GM12875 (cell line): ENCODE results near the gene NAPSA.
A peak's percentile ranks its signal among the peaks of the same experiment; 100 is the strongest.

Source experiments
- H3K4me3 ChIP-seq: one replicate; pipeline ENCODE4 v1.5.1; 2011; ENCODE audit warnings: low read depth, low read length, control low read depth
- TF ChIP-seq, protein P1 (sequence below): IDR thresholded peaks from 2 replicates; pipeline ENCODE4 v1.5.1; 2011; ENCODE audit warnings: low read depth, mild to moderate bottlenecking, control low read depth, inconsistent platforms, low read length, moderate library complexity, borderline replicate concordance; ENCODE audit not compliant: insufficient read depth

The NAPSA gene

DNA sequence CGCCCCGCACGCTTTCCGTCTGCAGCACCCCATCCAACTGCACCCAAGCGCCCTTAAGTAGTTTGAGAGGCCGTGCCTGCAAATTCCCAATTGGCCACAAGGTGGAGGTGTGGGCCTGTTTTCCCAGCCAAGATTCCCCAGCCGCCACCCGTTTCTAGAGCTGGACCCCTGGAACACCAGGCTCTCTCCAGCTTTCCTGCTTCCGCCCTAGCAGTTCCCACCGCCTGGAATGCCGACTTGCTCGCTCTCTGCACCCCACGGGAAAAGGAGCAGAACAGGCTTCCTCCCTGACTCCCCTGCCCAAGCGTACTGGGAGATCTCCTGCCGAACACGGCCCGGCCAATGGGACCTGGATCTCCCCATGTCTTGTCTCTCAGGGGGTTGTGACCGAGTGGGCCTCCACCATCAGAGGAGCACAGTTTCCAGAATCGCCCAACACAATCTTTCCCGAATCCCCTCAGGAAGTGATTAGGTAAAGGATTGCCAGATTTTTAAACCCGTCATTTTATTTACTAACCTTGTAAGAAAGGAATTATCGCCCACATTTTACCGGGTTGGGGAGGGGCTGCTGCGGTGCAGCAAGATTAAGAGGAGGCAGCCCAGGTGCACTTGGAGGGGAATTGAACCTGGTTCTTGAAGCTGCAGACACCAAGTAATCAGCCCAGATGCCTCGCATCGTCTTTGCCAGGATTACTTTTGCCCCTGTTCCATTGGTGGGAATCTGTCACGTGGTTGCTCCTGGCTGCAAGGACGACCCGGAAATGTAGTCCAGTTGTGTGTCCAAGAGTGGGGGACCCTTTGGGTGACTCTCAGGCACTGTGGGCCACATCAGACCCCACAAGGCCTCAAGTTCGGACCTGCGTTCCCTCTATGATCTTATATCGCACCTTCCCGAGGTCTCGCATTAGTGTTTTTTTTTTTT lies 3.5 kb upstream of the NAPSA start:
- H3K4me3 ChIP-seq: peak overlapping the region; percentile 55
- TF ChIP-seq, protein P1, sequence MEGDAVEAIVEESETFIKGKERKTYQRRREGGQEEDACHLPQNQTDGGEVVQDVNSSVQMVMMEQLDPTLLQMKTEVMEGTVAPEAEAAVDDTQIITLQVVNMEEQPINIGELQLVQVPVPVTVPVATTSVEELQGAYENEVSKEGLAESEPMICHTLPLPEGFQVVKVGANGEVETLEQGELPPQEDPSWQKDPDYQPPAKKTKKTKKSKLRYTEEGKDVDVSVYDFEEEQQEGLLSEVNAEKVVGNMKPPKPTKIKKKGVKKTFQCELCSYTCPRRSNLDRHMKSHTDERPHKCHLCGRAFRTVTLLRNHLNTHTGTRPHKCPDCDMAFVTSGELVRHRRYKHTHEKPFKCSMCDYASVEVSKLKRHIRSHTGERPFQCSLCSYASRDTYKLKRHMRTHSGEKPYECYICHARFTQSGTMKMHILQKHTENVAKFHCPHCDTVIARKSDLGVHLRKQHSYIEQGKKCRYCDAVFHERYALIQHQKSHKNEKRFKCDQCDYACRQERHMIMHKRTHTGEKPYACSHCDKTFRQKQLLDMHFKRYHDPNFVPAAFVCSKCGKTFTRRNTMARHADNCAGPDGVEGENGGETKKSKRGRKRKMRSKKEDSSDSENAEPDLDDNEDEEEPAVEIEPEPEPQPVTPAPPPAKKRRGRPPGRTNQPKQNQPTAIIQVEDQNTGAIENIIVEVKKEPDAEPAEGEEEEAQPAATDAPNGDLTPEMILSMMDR: peak; percentile 77

DNA sequence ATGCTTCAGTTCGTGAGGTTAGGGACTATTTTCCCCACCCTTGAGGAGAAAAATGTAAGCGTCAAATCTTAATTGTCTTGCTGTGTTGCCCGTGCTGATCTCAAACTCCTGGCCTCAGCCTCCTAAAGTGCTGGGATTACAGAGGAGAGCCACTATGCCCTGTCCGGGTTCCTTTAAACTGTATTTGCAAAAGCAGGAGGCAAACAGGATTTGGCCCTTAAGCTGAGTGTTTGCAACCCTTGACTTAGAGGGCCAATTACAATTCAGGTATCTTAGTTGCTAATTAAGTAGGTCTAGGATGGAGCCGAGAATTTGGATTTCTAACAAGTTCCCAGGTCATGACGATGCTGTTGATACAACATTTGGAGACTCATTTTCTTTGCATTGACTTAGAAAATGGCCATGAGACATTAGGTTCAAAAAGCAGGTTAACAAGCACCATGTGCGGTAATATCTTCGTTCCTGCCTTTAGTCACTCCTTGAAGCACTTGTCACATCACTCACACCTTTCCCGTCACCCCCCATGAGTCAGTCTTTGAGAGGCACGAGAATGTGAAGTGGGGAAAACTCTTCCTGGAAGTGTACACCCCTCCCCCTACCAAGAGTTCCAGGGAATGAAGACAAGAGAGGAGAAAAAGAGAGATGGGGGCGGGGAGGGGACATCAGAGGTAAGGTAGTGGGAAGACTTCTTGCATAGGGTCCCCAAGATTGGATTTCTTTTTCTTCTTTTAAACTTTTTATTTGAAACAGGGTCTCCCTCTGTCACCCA lies 2.6 kb downstream of the NAPSA start:
- no peak overlapping the region for H3K4me3 ChIP-seq
- TF ChIP-seq, protein P1: no peak

DNA sequence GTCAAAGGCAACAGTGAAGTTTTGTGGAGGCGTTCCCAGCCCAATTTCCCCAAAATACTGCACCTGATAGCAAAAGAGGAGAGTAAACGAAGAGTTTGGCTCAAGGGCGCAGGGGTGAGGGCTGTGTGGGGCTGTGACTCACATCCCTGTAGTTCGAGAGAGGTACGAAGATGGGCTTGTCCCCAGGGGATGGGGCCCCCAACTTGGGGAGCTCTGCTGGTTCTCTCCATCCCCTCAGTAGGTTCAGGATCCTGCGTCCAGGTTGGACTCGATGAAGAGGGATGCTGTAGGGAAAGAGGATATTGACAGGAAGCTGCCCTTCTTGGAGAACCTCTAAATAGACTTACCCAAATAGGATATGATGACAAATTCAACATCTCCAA lies 3.4 kb downstream of the NAPSA start:
- TF ChIP-seq, protein P1: no peak
- no peak overlapping the region for H3K4me3 ChIP-seq

DNA sequence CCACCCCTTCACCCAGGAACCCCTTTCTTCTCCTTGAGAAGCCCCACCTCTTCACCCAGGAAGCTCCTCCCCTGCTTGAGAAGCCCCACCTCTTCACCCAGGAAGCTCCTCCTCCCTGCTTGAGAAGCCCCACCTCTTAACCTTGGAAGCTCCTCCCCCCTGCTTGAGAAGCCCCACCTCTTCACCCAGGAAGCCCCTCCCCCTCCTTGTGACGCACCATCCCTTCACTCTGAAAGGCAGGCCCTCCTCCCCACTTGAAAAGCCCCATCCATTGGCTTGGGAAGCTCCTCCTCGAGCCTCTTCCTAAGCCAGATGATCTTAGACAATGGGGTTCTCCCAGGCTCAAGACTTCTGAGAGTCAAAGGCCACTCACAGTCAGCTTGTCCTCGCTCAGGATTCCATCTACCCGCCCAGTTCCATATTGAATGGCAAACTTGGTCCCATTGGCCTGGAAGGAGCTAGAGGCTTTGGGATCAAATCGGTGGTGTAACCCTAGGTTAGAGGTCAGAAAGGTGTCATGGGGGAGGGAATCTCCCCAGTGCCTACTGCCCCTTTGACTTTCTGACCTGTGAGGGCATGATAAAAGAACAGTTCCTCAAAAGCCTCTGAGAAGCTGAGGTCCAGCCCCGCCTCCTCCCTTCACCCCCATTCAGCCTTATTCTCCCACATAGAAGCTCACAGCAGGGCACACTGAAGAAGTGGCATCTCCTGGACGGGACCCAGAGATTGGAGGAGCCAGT lies 4.0 kb downstream of the NAPSA start:
- TF ChIP-seq, protein P1: no peak
- H3K4me3 ChIP-seq: no peak overlapping the region

DNA sequence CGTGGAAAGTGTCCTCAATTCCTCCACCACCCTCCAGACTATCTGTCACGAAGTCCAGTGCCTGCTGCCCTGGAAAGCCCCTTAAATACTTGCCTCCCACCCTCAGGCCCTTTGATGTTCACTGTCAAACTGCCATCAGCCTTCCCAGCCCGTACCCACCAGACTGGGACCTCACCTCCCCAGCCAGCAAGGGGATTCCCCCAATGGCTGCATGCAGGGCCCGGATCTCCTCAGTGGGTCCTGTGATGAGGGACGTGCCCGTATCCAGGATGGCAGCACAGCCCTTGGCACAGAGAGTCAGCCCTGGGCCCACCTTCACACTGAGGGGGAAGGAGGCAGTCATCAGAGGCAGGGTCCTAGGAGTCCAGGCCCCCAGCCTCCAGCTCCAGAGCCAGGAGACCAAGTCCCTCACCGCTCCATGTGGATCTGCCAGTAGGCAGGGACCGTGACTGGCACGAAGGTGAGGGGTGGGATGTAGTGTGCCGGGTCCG lies 6.1 kb downstream of the NAPSA start:
- TF ChIP-seq, protein P1: no peak
- H3K4me3 ChIP-seq: no peak overlapping the region

DNA sequence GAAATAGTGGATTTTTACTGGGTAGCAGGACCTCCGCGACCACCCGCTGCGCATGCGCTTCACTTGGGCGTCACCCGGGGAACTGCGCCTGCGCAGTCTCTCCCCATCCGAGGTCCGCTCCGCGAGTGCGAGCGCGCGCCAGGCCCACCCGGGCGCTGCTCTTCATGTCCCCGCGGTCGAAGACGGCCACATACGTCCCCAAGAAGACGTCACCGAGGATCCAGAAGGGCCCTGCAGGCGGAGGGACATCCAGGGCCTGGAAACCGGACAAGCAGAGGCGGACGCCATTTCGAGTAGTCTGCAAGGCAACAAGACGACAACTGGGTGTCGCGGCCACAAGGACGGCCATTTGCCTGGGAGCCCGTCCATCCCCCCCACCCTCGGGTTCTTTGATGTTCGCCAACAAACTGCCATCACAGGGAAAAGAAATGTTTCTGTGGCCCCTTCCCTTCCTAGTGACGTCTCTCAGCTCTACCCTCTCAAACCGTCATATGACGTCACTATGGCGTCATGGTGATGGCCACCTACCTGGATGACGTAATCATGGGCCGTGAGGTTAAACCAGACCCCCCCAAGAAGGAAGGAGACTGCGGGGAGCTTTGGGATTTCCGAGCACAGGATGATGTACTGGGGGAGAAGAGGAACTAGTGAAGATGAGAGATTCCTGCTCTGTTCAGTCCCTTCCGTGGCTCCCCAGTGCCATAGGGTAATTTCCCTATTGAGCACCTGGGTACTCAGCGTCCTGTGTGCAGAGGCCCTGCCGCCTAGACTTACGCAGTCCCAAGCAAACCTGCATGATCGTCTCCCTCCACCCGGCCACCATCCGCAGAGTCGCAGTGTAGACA lies 6.7 kb downstream of the NAPSA start:
- TF ChIP-seq, protein P1: no peak
- H3K4me3 ChIP-seq: peak overlapping the region; percentile 62
